Activated CD8-positive, alpha-beta memory T cell treated with anti-CD3 and anti-CD28 coated beads, Interleukin-2, amount 50 U/mL, for 1 hour (primary cell): Measurements from ENCODE around the gene AHNAK2.

Source experiments
- DNase-seq: peaks from one replicate; pipeline ENCODE4 v3.0.0-alpha.2; 2020; ENCODE audit errors: extremely low read depth

Gene AHNAK2

GRCh38 chr14:105012171-105012985 lies 34.2 kb upstream of the AHNAK2 start:
- DNase-seq = no peak

- no peak for DNase-seq
These were observed 33.3 kb upstream of the AHNAK2 start for GRCh38 chr14:105011312-105011990.

- no peak for DNase-seq
These were observed 32.7 kb upstream of the AHNAK2 start for GRCh38 chr14:105010891-105011291.

DNA sequence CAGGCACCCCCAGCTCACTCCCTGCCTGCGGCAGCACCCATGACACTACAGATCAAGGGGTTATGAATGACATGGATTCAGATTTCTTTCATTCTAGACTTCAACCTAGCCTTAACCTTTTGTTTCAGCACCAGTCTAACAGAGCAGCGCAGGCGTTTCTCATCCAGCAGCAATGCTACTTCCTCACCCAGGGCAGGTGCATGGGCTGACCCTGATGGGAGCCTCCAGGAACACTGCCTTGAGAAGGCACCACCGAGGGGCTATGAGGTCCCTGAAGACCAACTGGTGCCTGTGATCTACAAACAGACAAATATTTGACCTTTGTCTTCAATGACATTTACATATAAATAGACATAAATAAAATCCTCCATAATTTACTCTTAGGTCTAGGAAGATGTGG lies 31.9 kb upstream of the AHNAK2 start:
- no peak for DNase-seq

GRCh38 chr14:105007593-105008264 lies 29.6 kb upstream of the AHNAK2 start:
- DNase-seq = no peak

GRCh38 chr14:105006831-105007592 lies 28.8 kb upstream of the AHNAK2 start:
- no peak for DNase-seq

- no peak for DNase-seq
These were observed 28.0 kb upstream of the AHNAK2 start for GRCh38 chr14:105005929-105006830.

DNA sequence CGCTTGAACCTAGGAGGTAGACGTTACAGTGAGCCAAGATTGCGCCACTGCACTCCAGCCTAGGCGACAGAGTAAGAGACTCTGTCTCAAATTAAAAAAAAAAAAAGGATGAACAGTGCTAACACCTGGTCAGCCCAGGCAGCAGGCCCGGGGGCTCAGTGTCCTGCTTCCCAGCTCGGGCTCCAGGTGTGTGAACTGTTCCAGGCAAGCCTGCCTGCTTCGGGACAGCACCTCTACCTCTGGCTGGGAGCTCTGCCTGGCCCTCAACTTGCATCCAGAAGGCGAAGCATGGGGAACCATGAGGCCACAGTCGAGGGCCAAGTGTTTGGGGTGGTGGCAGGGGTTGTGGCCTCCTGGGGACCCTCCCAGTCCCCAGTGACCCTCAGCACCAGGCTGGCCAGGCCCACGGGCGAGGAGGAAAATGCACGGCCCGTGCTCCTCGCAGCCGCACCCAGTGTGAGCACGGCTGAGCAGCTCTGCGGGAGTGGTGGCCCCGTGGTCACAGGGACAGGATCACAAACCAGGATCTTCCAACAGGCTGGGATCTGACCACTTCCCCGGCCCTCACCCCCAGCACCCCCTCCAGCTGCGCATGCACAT lies 27.3 kb upstream of the AHNAK2 start:
- no peak for DNase-seq

DNA sequence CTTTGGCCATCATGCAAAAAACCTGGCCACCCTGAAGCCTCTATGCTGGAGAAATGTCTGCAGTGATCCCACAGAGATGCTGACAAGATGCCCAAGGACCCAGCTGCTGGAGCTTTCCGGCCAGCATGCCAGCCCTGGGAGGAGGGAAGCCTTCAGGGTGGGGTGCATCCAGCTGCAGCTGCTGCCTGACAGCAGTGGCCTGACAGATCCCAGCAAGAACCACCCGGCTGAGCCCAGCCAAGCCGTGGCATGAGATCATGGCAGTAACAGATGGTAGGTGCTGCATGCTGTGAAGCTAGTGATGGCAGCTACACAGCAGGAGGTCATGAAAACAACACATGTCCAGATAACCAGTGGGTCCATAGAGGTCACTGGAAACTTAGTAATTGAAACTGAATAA lies 21.2 kb upstream of the AHNAK2 start:
- no peak for DNase-seq

DNA sequence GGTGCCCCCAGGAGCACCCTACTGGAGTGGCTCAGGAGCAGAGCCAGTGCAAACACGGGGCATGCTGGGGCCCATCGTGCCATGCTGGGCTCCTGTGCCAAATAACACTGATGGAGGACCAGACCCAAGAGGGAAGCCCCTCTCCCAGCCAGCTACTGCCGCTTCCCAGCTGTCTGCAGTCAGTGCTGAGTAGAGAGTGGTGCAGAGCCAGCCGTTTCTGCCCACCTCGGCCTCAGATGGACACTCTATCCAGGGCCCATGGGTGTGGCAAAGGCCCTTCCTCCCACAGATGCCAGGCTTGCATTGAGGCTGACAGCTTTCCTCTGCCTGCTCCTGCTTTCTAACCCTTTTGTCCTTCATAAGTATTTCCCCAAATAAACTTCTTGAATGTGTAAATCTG lies 20.6 kb upstream of the AHNAK2 start:
- DNase-seq = no peak

DNA sequence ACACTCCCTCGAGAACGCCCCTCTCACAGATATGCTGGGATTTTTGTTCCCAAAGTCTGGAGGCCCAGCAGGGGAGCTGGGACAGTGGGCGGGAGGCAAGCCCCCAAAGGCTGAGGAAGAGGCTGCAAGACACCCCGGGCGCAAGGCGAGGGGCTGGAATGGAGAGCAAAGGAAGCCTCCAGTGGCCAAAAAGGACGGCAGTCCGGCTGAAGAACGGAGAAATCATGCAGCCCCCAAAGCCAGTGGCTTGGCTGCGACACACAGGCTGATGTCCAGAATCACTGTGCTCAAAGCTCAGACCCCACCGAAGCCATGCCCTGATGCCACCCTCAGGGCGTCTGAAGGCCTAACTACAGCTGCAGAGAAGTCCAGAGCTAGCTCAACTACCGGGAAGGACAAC lies 18.3 kb upstream of the AHNAK2 start:
- no peak for DNase-seq

DNA sequence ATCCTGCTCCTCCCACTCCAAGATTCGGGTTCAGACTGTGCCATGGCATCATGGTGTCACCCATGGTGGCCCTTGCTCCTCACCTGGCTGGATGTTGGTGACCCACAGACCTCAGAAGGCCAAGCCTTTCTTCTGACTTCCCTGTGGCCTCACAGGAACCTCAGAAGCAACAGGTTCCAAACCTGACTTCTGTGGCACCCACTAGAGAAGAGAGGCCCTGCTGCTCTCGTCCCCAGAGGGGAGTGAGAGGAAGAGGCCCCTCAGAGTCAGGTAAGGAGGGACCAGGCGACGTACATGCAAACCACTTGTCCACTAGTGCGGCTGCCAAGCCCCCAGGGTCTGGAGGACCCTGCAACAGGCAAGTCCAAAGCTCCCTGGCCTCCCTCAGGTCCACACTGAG lies 17.9 kb upstream of the AHNAK2 start:
- DNase-seq = no peak

DNA sequence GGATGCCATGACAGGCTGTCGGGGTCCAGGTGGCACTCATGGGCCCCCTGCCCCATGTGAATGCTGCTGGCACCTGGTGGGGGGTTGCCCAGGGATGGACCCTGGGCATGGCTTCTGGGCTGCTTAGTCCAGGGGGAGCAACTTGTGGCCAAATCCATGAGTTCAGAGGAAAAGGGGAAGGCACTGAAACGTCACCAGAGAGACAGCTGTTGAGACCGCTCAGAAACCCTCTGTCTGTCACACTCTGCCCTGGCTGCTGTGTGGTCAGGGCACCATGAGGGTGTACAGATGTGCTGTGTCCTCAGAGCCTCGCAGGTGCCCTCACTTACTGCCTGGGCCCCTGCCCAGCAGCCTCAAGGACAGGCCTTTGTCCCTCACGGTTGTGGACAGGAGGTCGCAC lies 16.8 kb upstream of the AHNAK2 start:
- DNase-seq = no peak

GRCh38 chr14:104993808-104994591 lies 15.8 kb upstream of the AHNAK2 start:
- no peak for DNase-seq

- no peak for DNase-seq
These were observed 15.1 kb upstream of the AHNAK2 start for GRCh38 chr14:104993306-104993705.

DNA sequence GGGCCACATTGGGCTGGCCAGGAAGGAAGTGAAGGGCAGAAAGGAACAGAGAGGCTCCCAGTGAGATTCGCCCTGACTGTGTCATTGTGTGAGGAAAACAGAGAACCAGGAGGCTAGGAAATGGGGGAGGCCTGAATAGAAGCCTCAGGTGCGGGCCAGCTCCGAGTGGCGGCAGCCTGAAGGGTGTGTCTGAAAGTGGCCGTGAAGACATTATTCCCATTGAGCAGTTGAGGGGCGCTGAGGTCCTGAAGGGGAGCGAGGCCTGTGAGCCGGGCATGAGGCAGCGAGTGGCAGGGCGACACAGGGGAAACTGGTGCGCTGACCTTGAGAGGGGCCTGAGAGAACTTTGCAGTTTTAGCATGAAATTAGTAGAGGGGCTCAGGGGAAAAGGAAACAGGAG lies 14.3 kb upstream of the AHNAK2 start:
- DNase-seq = no peak

DNA sequence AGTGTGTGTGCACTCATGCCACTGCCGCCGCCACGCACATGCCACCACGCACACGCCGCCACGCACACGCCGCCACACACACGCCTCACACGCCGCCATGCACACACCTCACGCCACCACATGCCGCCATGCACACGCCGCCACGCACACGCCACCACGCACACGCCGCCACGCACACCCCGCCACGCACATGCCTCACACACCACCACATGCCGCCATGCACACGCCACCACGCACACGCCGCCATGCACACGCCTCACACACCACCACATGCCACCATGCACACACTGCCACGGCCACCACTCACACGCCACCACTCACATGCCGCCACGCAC lies 13.7 kb upstream of the AHNAK2 start:
- DNase-seq = no peak

GRCh38 chr14:104989951-104990303 lies 11.8 kb upstream of the AHNAK2 start:
- no peak for DNase-seq

DNA sequence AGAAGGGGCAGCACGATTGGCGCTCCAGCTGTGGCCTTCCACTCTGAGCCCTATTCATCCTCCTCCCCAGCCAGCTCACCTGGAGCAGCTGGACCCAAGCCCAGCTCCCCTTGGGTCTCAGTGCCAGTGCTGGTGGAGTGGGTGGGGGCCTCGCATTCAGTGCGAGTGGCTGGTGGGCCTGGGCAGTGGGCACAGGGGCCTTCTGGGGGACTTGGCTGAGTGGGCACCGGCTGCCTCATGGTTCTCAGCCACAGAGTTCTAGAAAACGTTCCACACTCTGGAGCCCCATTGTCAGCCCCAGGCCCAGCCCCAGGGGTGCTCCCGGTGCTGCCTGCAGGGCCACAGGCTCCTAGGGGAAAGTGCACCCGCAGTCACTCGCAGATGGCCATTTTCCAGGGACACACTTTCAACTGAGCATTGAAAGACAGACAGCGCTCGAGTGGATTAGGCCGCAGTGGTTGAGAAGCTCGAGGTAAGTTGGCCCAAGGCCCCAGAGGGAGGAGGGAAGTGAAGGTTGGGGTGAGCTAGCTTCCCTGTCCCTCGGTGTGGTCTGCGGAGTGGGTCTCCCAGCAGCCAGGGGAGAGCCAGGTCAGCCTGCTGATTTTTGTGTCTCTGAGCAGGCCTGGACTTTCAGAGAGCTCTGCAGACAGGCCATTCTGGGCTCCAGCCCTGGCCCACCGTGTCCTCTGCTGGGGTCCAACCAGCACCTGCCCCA lies 11.2 kb upstream of the AHNAK2 start:
- no peak for DNase-seq
